Right lobe of liver (tissue), 4 donors: ENCODE measurements around the gene PRRX1.

Experiments
- POLR2A ChIP-seq: fragments of 450-650 bp; IDR thresholded peaks from one replicate; pipeline ENCODE4 v1.6.1; 2017; ENCODE audit warnings: antibody characterized with exemption, mild to moderate bottlenecking
- TF ChIP-seq, protein P1 (sequence below), 4 donors: fragments of 200-600 bp in 3 of 4; fragments of 450-650 bp in 1 of 4; IDR thresholded peaks; one replicate each; pipeline versions ENCODE4 v1.5.1 to v1.8.0; 2016 to 2022; ENCODE audit warnings: antibody characterized with exemption in 4 of 4, mild to moderate bottlenecking in 2 of 4
- donor health status: DM: no; HTN: no; CAD: no.
- donor health status: DM: no; HTN: no; CAD: no.
- donor health status: DM: no; HTN: yes; CAD: no.

DNA sequence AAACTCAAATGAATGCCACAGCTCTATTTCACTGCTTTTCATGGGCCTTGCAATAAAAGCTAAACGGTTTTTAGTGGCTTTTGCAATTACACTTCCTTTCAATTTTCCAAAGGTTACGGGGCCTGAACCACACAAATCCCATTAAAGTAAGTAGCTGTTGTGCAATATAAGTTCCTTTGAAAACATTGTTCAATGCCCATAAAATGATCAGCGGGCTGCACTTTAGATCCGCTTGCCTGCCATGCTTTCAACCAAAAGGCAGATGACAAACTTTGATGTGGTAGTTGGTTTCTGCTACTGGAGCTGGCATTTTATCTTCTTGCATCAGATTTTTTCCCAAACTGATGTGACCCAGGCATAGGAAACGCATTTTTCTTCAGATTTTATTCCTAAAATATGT lies 50.2 kb downstream of the PRRX1 start:
- TF ChIP-seq, protein P1, sequence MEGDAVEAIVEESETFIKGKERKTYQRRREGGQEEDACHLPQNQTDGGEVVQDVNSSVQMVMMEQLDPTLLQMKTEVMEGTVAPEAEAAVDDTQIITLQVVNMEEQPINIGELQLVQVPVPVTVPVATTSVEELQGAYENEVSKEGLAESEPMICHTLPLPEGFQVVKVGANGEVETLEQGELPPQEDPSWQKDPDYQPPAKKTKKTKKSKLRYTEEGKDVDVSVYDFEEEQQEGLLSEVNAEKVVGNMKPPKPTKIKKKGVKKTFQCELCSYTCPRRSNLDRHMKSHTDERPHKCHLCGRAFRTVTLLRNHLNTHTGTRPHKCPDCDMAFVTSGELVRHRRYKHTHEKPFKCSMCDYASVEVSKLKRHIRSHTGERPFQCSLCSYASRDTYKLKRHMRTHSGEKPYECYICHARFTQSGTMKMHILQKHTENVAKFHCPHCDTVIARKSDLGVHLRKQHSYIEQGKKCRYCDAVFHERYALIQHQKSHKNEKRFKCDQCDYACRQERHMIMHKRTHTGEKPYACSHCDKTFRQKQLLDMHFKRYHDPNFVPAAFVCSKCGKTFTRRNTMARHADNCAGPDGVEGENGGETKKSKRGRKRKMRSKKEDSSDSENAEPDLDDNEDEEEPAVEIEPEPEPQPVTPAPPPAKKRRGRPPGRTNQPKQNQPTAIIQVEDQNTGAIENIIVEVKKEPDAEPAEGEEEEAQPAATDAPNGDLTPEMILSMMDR (IDR thresholded peaks at IDR 0.05), result no peak
- TF ChIP-seq POLR2A, result no peak
